Activated CD8-positive, alpha-beta memory T cell treated with anti-CD3 and anti-CD28 coated beads, Interleukin-2, amount 50 U/mL, for 24 hours (primary cell): Measurements from ENCODE around the gene KCTD15.
"Not testable (repeated sequence)": the region's sequence is repeated elsewhere in the genome, so short reads cannot be mapped to it uniquely, and the experiment has no call there.

Experiments
- DNase-seq: peaks from one replicate; pipeline ENCODE4 v3.0.0-alpha.2; 2020; ENCODE audit errors: extremely low read depth

KCTD15 gene

DNA sequence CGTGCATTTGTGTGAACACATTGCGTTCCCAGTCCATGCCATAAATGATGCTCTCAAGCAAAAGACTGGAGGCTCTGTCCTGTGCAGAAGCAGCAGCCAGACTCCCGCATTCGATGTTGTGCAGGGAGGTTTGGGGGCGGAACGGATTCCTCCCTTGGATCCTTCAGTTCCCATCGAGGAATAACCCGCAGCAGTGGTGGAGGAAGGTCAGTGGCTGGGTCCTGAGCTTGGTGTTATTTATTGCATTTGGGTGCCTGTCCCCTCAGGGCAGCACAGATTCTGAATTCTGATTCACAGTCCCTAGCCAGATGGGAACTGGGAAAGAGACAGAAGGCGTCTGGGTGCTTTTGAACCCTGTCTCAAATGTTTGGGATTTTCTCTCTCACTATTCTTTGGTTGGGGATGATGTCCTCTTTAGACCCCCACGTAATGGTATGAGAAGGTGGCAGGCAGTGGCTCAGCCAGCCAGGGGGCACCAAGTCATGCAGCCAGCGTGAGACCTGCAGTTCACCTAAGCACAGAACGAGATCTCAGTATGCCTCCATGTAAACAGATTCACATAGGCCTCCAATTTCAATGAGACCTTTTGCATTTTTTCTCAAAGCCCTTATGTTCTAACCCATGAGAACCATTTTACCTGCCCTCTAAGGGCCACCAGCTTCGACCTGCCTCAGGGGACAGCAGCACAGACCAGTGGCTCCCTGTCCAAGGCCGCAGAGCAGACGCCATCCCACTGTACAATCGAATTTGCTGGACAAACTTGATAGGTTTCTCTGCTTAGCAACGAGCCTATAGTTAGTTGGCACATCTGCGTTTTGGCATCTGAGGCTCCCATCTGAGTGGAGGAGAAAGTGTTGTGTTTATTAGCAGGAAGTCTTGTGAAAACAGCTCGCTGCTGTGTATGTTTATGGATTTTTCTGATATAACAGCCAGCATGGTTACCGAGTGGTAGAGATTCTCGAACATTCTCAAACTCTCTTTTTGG lies 17.8 kb downstream of the KCTD15 start:
- no peak for DNase-seq

DNA sequence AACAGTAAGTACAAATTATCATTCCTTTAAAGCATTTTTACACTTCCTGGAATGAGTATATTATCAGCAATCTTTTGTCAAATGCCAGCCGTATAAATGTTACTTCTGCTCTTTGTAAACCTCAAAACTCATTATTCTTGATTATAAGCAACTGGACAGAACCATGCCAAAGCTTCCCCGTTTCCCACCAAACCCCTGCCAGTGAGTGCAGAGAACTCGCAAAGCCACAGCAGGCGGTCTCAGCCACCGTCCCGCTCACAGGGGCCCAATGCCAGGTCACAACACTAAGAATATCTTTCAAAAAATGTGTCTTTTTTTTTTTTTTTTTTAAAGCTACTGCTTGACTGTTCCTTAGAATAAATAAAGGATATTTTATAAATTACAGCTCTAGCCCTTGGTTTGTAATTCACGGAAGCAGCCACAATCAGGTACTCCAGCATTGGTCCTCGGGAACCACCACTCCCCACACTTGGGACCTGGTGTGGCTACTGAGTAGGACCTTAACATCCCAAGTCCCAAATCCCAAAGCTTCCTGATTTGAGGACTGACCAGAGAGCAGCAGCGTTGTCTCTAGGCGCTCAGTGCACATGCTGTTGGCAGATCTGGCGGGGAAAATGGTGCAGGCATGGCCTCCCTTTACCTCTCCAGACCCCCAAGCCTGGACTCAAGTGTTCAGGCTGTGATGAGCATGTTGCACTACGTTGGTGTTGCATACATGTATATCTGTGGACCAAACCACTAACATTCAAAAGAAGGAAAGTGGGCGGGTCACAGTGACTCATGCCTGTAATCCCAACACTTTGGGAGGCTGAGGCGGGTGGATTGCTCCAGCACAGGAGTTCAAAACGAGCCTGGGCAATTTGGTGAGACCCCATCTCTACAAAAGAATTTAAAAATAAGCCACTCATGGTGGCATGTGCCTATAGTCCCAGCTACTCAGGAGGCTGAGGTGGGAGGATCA lies 19.0 kb downstream of the KCTD15 start:
- DNase-seq, result no peak

DNA sequence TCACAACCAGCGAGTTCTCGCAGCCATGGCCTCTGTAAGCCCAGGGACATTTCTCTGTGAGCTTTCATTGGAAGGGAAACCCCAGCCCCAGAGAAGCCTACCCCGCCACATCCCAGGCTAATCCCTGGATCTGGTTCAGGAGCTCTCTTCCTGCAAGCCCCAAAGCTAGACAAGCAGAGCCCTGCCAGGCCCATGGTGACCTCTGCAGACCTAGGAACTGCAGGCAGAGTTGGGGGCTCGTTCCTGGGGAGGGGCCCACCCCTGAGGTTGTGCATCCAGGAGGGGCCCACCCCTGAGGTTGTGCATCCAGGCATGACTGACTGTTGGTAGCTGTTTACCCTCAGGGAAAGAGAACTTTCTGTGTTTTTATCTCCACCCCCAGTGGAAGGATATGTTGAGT lies 21.7 kb downstream of the KCTD15 start:
- no peak for DNase-seq

DNA sequence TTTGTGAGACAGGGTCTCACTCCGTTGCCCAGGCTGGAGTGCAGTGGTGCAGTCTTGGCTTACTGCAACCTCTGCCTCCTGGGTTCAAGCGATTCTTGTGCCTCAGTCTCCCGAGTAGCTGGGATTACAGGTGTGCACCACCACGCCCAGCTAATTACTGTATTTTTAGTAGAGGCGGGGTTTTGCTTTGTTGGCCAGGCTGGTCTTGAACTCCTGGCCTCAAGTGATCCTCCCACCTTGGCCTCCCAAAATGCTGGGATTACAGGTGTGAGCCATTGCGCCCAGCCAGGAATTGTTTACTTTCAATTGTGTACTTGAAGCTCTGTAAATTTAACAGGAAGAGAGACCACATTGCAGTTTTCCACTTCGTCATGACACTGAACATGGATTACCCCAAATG lies 22.4 kb downstream of the KCTD15 start:
- not testable (repeated sequence) for DNase-seq

DNA sequence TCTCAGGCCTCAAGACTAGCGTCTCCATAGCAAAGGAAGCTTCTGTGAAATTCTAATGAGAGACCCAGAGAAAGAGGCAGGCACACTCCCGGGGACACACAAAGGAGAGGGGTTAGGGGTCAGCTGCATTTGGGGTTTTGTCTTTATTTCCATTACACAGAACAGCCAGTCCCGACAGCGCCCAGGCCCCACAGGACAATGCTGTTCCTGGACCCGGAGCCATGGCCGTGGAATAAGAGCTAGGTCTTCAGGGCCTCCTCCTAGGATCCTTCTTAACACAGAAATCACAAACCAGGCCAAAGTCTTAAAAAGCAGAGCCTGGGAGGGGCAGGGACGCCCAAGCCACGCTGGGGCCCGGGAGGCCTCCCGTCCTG lies 22.8 kb downstream of the KCTD15 start:
- no peak for DNase-seq

DNA sequence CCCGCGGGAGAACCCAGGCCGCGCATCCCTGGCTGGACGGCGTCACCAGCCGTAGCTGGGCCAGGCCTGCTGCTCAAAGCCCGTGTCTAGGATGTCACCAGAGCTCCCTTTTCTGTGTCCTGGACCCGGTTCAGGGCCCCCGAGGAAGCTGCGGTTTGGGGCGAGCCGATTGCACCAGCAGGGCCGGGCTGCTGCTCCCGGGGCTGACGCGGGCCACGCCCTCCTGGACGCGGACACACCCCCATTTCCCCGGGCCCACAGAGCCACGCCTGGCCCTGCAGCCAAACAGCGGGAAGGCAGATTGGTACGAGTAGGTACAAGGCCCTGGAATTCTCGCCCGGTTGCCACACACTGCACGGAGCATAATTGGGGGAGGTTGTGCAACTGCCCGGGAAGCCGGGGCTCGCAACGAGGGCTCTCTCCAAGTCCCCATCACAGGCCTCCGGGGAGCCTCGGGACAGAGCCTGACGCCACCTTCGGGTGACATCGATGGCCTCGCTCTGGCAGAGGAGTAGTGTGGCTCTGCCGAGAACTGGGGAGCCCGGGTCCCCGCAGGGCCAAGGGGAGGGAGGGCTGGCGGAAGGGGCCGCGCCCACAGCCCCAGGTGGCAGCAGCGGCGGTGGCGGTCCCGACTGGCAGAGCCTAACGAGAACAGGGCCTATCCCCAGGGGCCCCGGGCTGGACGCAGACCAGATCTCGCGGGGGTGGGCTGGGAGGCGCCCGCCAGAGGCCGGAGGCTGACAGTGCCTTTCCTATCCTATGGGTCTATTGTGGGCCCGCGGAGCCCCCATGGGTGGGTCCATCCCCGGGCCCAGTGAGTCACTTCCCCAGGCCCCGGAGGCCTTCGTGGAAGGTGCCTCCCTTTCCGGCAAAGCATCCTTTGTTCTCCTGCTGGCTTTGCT lies 23.5 kb downstream of the KCTD15 start:
- DNase-seq, result no peak

DNA sequence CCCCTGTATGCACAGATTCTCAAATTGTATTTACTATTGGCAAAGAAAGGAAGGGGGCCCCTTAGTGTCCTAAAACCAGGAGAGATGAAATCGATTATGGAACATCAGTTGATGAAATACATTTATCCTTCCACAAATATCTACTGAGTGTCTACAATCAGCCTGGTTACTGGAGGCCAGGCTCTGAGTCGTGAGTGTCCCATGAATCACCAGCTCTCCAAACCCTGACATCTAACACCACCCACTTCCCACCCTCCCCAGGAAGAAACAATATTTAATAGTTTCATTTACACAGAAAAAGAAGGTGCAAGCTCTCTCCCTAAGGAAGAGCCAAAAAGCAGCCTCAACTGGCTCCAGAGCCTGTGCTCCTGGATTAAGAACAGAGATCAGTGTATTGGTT lies 25.2 kb downstream of the KCTD15 start:
- no peak for DNase-seq

DNA sequence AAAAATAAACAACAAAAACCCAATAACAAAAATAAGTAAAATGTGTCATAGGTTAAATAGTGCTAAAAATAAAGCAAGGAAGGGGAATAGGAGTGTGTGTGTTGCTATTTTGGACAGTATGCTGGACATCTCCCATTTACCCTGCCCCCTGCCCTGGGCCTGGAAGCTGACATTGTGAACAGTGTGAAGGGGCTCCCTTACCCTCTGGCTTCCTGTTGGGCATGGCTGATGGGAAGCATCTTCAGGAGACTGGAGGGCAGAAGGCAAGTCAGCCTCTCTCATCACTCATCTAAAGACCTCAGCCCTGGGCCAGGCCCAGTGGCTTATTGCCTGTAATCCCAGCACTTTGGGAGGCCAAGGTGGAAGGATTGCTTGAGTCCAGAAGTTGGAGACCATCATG lies 26.7 kb downstream of the KCTD15 start:
- DNase-seq, result no peak

DNA sequence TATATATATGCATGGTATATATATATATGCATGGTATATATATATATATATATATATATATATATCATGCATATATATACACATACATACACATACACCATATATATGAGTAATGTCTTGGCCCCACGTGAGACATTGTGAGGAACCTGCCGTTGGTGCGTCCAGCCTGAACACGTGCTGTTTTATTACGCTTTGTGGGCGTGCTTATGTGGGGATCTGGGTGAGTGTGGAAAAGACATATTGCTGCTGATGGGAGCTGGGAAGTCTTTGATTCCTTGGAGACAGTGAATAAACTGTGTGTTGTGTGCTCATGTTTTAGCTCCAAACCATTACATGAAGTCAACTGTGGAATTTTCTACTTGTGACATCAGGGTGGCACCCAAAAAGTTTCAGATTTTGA lies 28.9 kb downstream of the KCTD15 start:
- no peak for DNase-seq

DNA sequence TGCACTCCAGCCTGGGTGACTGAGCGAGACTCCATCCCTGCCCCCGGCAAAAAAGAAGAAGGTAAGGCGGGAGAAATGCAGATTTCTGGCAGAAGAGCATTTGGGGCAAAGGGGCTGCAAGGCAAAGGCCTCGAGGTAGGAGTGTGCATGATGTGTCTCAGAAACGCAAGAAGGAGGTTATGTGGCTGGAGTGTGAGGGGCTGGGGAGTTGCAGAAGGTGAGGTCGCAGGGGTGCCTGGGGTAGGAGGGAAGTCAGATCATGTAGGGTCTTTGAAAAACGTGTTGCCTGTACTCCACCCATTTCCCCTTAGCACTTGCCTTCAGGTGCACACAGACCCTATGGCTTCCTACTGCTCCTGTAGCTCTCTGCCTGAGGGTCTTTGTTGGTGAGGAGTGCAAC lies 29.9 kb downstream of the KCTD15 start:
- DNase-seq, result no peak

DNA sequence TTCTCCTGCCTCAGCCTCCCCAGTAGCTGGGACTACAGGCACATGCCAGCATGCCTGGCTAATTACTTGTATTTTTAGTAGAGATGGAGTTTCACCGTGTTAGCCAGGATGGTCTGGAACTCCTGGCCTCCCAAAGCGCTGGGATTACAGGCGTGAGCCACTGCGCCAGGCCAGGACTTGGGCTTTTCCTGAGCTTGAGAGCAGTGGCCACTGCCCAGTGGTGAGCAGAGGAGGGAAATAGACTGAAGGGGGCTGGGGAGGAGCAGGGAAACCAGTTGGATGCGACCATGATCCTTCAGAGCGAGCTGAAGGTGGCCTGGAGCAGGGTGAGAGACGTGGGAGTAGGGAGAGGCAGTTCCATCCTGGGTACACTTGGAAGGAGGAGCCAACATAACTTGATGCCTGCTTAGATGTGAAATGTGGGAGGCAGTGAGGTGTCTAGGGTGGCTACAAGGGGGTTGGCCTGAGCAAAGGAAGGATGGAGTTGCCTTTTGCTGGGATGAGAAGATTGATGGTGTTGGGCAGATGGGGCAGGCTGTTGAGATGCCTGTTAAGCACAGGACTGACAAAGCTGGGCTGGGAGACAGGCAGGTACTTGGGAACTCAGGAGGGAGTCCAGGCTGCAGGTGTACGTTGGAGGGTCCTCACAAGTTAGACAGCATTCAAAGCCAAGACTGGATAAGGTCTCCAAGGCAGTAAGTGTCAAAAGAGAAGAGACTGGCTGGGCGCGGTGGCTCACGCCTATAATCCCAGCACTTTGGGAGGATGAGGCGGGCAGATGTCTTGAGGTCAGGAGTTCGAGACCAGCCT lies 31.8 kb downstream of the KCTD15 start:
- DNase-seq, result no peak

DNA sequence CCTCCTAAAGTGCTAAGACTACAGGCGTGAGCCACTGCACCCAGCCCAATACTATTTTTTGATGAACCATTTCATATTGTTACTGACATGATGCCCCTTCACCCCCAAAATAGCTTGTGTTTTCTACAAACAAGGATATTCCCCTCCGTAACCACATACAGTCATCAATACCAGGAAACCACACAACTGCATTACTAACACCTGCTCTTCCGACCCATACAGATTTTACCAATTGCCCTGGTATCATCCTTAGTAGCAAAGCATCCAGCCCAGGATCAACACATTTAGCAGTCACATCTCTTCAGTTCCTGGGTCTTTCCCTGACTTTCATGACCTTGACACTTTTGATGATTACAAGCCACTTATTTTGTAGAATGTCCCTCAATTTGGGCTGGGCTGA lies 33.6 kb downstream of the KCTD15 start:
- DNase-seq, result no peak

DNA sequence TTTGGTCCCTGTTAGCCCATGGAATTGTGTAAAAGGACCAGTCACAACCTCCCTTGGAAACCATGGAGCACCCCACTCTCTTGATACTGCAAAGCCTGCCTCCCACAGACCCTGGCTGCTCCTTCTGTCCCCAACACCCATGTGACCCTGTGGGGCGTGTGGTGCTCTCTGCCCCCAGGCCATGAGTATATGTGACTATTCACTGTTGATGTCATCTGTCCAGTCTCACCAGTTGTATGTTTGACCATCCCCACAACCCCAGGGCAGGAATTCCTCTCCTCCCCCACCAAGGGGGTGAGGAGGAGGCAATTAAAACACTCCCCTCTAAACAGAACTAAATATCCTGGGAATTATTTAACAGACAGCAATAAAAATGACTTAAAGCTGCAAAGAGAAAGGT lies 35.2 kb downstream of the KCTD15 start:
- no peak for DNase-seq

DNA sequence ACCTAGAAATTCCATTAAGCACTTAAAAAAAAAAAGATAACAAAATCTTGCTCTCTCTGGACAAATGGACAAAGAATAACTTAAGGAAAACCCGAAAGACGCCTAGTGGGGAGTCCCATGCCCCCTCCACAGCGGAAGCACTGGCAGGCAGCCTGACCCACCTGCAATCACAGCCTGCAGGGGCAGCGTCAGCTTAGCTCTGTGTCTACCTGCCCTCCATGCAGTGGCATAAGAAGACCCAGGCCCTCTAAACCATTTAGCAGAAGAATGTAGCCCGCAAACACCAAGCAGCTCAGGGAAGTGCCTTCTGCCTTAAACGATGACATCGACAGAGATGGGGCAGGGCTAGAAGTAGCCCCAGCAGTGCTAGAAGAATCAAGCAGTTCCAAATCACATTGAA lies 36.0 kb downstream of the KCTD15 start:
- no peak for DNase-seq

DNA sequence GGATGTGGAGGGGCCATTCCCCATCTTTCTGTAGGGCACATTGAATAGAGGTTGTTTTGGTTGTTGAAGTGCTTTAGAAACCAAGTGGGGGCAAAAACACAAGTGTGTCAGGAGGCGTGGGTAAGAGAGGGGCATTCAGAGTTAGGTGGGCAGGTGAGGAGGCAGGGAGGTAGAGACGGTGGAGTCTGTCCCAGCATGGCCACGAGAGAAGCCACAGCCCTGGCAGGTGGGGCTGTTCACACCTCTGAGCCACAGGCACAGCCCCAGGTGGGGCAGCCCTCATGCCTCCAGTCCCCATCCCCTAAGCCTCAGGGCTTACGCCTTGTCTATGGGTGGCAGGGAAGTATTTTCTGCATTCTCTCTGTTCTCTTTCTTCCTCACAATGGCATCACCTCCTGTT lies 43.7 kb downstream of the KCTD15 start:
- no peak for DNase-seq

DNA sequence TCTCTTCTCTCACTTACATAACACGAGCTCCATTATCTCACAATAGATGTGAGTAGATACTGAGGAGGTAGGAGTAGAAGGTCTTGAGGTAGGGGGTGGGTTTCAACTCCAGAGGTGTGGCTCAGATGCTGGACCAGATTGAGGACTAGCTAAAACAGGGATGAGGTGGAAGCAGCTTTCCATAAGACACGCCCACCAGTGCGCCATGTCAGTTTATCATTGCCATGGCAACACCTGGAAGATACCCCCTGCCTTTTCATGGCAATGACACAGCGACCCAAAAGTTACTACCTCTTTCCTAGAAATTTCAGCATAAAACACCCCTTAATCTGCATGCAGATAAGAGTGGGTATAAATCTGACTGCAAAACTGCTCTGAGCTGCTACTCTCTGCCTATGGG lies 44.1 kb downstream of the KCTD15 start:
- DNase-seq, result no peak

DNA sequence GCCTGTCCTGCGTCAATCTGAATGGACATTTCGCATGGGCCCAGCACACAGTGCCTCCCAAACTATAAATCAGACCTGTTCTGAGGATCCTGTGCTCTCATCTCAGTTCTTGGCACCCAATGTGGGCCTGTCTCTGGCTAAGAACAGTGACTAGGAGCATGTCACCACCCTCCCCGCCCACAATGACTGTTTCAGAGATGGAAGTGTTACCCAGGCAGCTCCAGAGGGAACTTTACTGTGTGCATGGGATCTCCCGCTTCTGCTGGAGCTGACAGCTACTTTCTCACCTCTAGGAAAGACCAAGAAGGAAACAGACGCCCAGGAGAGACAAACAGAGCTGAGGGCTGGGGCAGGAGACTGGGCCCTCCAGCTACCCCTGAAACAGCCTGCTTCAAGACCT lies 45.0 kb downstream of the KCTD15 start:
- DNase-seq, result no peak

DNA sequence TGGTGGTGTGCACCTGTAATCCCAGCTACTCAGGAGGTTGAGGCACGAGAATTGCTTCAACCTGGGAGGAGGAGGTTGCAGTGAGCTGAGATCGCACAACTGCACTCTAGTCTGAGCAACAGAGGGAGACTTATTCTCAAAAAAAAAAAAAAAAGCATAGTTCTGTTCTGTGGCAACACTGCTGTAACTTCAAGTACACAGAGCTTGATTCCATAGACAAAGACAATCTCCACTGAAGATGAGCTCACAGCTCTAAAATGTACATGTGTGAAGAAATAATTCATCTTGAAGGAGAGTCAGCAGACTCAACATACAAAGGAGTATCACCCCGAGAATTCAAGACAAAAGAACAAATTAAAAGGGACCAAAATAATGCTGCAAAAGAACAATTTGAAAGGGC lies 47.8 kb downstream of the KCTD15 start:
- no peak for DNase-seq

DNA sequence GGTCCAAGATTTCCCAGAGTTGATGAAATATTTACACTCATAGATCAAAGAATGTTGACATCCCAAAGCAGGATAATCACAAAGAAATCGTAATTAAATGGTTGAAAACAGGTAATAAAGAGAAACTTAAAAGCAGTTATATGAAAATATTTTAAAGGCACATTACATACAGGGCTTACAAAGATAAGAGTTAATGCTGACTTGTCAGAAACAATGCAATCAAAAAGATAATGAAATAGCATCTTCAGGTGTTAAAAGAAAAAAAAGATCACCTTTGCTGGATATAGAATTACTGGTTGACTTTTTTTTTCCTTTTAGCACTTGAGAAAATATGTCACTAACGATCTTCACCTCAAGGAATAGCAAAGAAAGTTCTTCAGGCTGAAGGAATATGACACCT lies 48.8 kb downstream of the KCTD15 start:
- no peak for DNase-seq

DNA sequence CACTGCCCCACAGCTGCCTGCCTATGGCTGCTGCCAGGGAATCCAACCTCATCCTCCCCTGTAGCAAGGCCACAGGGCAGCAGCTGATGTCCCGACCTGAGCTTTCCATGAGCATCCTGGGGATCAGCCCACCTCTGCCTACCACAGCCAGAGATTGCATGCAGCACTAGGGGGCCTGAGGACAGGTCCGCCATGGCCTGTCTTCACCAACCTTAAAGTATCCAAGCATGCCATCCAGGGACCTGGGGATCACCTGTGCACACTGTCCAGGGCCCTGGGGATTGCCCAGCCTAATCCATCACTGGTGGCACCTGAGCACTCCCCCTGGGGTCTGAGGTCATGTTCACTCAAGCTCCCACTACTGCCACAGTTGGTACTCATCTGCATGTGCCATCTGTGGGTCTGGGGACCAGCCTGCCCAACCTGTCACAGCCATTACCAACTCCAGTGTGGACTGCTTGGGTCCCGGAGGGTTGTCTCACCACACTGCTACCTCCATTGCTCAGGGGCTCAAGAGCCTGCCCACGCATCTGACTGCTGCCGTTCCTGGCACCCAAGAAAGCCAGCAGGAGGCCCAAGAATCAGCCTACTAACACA lies 53.0 kb downstream of the KCTD15 start:
- no peak for DNase-seq
